GM12891 (cell line): ENCODE measurements around the gene PPBP.

ENCODE experiments used
- POLR2A ChIP-seq: IDR thresholded peaks from 2 replicates; pipeline ENCODE4 v1.6.1; 2011; ENCODE audit warnings: low read depth, low read length, control low read depth
- SPI1 ChIP-seq: IDR thresholded peaks from 2 replicates; pipeline ENCODE4 v1.6.1; 2011; ENCODE audit warnings: low read depth, low read length, control low read depth
- TAF1 ChIP-seq: IDR thresholded peaks from 2 replicates; pipeline ENCODE4 v1.6.1; 2011; ENCODE audit warnings: low read depth, low read length, control low read depth

- TF ChIP-seq POLR2A: no peak
- no peak for TF ChIP-seq TAF1
- TF ChIP-seq SPI1: no peak
Measured at GRCh38 chr4:74028504-74028903, 40.5 kb upstream of the PPBP start.
